Mucosa of rectum (tissue), 2 donors: Measurements from ENCODE around the gene CTNS.

Experiments
- H3K27ac ChIP-seq, 2 donors: one replicate each; pipeline ENCODE4 v1.7.0; 2013; ENCODE audit warnings: inconsistent platforms in 2 of 2, low read depth in 2 of 2, low read length in 2 of 2
- H3K27me3 ChIP-seq, 2 donors: one replicate each; pipeline ENCODE4 v1.7.0; 2013; ENCODE audit warnings: low read length in 2 of 2; ENCODE audit not compliant: control insufficient read depth in 2 of 2, insufficient read depth in 2 of 2
- H3K36me3 ChIP-seq, 2 donors: one replicate each; pipeline ENCODE4 v1.7.0; 2013; ENCODE audit warnings: low read length in 2 of 2; ENCODE audit not compliant: control insufficient read depth in 2 of 2, insufficient read depth in 2 of 2
- H3K4me1 ChIP-seq, 2 donors: one replicate each; pipeline ENCODE4 v1.7.0; 2013; ENCODE audit warnings: low read length in 2 of 2, mild to moderate bottlenecking in 1 of 2; ENCODE audit not compliant: control insufficient read depth in 2 of 2, insufficient read depth in 2 of 2
- H3K4me3 ChIP-seq, 2 donors: one replicate each; pipeline ENCODE4 v1.7.0; 2013; ENCODE audit warnings: low read length in 2 of 2
- H3K9ac ChIP-seq, 2 donors: one replicate each; pipeline ENCODE4 v1.7.0; 2013; ENCODE audit warnings: low read length in 2 of 2, low read depth in 1 of 2, mild to moderate bottlenecking in 1 of 2
- H3K9me3 ChIP-seq, 2 donors: one replicate each; pipeline ENCODE4 v1.7.0; 2013; ENCODE audit warnings: low read length in 2 of 2; ENCODE audit not compliant: control insufficient read depth in 2 of 2
- donor health status: healthy.
- donor health status: Normal muscosa, but diverticular disease.

CTNS gene

DNA sequence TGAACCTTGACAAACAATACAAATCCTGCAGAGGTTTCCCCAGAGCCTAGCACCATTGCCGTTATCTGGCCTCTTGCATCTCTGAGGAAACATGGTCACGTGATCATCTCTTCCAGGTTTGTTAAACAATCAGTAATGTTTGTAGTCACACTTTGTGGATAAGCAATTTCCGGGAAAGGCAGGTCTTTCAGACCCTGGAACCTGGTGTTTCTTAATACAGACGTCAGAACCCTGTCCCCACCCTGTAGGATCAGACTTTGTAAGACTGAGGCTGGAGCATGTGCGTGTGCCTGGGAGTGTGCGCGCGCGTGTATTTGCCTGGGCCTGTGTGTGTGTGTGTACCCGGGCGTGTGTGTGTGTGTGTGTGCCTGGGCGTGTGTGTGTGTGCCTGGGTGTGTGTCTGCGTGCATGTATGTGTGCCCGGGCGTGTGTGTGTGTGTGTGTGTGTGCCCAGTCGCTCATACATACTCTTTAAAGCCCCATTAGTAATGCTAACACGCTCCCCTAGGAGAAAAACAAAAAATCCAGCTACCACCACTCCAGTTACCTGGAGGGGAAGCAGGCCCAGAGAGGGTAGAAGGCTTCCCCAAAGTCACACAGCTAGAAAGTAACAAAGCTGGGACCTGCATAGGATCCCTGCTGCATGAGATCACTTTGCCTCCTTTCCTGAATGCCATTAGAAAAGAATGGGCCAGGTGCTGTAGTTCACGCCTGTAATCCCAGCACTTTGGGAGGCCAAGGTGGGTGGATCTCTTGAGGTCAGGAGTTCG lies 5.3 kb downstream of the CTNS start:
- Histone ChIP-seq H3K27me3 (no peaks in the 10 kb centered on the region), H3K4me3 (no peak overlapping the region), H3K36me3 (peaks cover 5 to 10% of the 10 kb centered on the region in 2 donors), H3K27ac (no peak overlapping the region), H3K9ac (no peak overlapping the region), H3K4me1 (peaks cover 2 to 4% of the 10 kb centered on the region in 2 donors), H3K9me3 (no peaks in the 10 kb centered on the region)

DNA sequence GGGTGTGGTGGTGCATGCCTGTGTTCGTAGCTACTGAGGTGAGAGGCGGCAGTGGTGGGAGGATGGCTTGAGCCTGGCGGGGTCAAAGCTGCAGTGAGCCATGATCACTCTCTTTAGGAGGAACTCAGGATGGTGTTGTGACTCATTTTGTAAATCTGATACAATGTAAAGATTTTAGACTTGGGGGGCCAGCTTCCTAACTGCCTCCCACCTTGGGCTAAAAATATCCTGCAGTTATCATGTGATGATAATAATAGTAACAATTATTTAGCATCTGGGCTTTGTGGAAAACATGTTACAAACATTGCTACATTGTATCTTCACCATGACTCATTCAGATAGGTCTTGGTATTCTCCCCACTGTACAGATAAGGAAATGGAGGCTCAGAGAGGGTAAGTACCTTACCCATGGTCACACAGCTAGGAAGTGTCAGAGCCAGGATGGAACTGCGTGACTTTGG lies 7.4 kb downstream of the CTNS start:
- H3K9me3 ChIP-seq, result no peaks in the 10 kb centered on the region
- H3K27ac ChIP-seq, result no peak overlapping the region
- no peak overlapping the region for H3K9ac ChIP-seq
- no peaks in the 10 kb centered on the region for H3K4me1 ChIP-seq
- no peak overlapping the region for H3K4me3 ChIP-seq
- H3K27me3 ChIP-seq, result no peaks in the 10 kb centered on the region
- peaks cover 10 to 11% of the 10 kb centered on the region in 2 donors for H3K36me3 ChIP-seq

DNA sequence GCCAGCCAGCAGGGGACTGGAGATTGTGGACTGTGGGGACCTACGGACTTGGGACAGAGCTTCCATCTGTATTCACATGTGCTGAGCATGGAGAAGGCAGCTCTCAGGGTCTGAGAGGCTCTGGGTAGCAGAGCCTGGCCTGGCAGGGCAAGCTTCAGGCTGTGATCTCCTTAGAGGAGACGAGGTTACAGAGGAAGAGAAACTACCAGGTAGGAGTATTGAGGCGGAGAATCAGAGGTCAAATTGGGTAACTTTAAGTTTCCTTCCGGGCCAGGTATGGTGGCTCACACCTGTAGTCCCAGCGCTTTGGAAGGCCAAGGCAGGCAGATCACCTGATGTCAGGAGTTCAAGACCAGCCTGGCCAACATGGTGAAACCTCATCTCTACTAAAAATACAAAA lies 8.8 kb downstream of the CTNS start:
- H3K36me3 ChIP-seq, result peaks cover 12 to 18% of the 10 kb centered on the region in 2 donors
- no peaks in the 10 kb centered on the region for H3K27me3 ChIP-seq
- H3K4me1 ChIP-seq, result no peaks in the 10 kb centered on the region
- H3K9ac ChIP-seq, result no peak overlapping the region
- H3K9me3 ChIP-seq, result no peaks in the 10 kb centered on the region
- no peak overlapping the region for H3K27ac ChIP-seq
- no peak overlapping the region for H3K4me3 ChIP-seq

DNA sequence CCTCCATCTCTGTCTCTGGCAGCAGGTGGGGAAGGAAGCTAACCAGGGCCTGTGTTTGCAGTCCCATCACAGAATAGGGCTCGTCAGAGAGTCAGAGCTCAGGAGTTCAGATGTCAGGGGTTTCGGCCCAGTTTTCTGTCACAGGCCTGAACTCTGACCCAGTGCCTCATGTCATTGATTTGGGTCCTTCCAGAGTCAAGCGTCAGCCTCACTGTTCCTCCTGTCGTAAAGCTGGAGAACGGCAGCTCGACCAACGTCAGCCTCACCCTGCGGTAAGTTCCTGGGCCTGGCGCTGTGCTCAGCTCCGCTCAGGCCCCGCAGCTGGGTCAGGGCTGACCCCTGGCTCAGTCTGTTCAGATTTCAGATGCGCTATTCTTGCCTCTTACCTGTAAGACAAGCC lies 10.7 kb downstream of the CTNS start:
- Histone ChIP-seq H3K4me3 (no peak overlapping the region), H3K27me3 (no peaks in the 10 kb centered on the region), H3K4me1 (no peaks in the 10 kb centered on the region), H3K9me3 (no peaks in the 10 kb centered on the region), H3K9ac (no peak overlapping the region), H3K36me3 (peaks cover 12 to 17% of the 10 kb centered on the region in 2 donors), H3K27ac (no peak overlapping the region)

DNA sequence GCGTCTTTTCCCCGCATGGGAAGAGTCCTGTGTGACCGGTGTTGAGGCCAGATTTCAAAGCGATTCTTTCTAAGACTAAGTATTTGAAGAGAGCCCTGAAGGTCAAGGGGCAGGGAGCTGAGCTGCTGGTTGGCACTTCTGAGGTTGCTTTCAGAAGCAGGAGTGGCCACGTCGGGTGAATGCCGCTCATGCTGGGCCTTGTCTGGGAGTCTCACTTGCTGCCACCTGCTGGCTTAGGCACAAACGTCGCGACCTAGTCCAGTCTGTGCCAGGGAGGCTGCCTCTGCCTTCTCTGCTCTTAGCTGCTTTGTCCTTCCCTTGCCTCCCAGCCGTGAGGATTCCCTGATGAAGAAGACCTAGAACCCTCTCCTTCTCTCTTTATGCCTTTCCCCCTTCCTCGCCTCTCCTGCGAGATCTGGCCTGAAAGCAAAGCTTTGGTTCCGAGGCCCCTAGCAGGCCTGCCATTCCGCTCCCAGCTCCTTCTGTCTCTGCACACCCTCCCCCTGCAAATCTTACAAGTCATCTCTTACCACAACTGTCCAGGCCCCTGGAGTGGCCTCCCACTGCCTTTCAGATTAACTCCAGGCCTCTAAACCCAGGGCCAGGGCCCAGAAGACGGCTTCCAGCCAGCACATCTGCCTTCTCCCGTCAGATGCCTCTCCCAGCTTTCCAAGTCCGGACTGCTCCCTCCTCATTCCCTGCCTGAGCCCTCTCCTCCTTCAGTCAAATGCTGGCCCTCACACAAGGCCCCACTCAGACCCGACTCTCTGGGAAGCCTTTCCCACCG lies 11.4 kb downstream of the CTNS start:
- H3K36me3 ChIP-seq, result peaks cover 12 to 17% of the 10 kb centered on the region in 2 donors

DNA sequence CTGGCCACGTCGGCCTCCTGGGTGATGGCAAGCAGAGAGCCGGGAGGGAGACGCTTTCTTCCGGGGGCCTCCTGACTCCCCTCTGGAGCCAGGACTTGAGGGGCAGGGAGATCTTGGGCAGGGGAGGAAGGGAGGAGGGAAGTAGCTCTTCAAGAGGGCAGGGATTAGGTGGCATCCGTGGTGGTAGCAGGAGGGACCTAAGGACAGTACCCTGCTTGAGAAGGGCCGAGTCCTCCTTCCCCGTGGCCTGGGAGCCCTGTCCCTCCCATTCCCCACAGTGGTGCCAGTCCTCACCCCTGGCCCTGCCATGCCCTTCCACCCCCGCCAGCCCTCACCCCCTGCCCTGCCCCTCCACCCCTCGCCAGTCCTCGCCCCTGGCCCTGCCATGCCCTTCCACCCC lies 19.2 kb downstream of the CTNS start:
- Histone ChIP-seq H3K27ac (no peak overlapping the region), H3K4me3 (no peak overlapping the region), H3K36me3 (peaks cover 0 to 2% of the 10 kb centered on the region in 2 donors), H3K4me1 (no peaks in the 10 kb centered on the region), H3K27me3 (no peaks in the 10 kb centered on the region), H3K9me3 (no peaks in the 10 kb centered on the region), H3K9ac (no peak overlapping the region)

More for the DNA sequence above, 11.4 kb downstream of the CTNS start:
- Histone ChIP-seq H3K27ac (no peak overlapping the region), H3K9ac (no peak overlapping the region), H3K9me3 (no peaks in the 10 kb centered on the region), H3K4me3 (no peak overlapping the region), H3K4me1 (no peaks in the 10 kb centered on the region), H3K27me3 (no peaks in the 10 kb centered on the region)

DNA sequence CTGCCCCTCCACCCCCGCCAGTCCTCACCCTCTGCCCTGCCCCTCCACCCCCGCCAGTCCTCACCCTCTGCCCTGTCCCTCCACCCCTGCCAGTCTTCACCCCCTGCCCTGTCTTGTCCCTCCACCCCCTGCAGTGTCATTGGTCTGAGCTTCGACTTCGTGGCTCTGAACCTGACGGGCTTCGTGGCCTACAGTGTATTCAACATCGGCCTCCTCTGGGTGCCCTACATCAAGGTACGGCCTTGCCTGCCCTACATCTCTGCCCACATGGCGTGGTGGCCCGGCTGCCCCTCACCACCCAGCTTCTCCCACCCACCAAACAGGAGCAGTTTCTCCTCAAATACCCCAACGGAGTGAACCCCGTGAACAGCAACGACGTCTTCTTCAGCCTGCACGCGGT lies 19.8 kb downstream of the CTNS start:
- Histone ChIP-seq H3K27ac (no peak overlapping the region), H3K4me3 (no peak overlapping the region), H3K9ac (no peak overlapping the region), H3K36me3 (peaks cover 0 to under 1% of the 10 kb centered on the region in 2 donors), H3K9me3 (no peaks in the 10 kb centered on the region), H3K27me3 (no peaks in the 10 kb centered on the region), H3K4me1 (no peaks in the 10 kb centered on the region)

DNA sequence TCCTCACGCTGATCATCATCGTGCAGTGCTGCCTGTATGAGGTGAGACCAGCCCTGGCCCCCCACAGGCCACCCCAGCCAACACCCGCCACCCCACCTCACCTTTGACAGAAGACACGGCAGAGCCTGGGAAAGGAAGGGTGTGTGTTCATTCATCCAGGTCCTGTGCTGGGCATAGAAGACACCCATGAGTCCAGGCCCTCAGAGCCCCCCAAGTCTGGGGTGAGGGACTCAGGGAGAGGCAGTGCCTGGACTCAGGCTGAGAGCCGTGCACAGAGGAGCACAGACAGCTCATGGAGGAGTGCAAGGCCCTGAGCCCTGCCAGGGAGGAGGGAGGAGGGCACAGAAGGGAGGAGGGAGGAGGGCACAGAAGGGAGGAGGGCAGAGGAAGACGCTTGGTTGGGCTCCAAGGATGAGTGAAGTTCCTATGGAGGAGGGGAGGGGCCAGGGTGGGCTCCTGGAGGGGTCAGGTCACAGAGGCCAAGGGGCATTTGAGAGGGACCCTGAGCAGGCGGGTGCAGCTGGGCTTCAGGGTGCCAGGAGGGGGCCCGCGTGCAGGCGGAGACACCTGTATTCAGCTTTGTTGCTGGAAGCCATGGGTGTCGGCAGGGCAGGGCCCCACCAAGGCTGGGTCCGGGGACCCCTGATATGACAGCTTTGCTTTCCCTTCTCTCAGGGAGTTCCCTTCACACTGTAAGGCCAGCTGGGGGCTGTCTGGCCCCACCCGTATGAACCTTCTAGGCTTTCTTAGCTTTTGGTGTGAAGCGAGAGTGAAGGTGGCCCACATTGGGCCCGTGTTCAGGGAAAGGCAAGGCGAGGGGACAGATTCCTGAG lies 20.4 kb downstream of the CTNS start:
- Histone ChIP-seq H3K4me3 (no peak overlapping the region), H3K36me3 (no peaks in the 10 kb centered on the region), H3K27me3 (no peaks in the 10 kb centered on the region), H3K9me3 (no peaks in the 10 kb centered on the region), H3K9ac (no peak overlapping the region), H3K27ac (no peak overlapping the region), H3K4me1 (no peaks in the 10 kb centered on the region)

DNA sequence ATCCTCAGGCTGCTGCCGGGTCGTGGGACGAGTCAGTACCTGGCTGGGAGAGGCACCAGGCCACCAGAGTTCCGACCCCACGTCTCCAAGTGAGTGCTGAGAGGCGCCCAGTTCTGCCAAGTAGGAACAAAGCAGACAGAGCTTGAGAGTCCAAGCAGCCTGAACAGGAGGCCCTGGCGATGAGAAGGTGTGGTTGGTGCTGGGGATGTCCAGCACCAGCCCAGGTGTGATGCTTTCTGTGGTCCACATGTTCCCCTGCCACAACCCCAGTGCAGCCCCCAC lies 21.0 kb downstream of the CTNS start:
- no peaks in the 10 kb centered on the region for H3K4me1 ChIP-seq
- no peak overlapping the region for H3K27ac ChIP-seq

More for the DNA sequence above, 21.0 kb downstream of the CTNS start:
- Histone ChIP-seq H3K36me3 (no peaks in the 10 kb centered on the region), H3K9me3 (no peaks in the 10 kb centered on the region), H3K4me3 (no peak overlapping the region), H3K27me3 (no peaks in the 10 kb centered on the region), H3K9ac (no peak overlapping the region)
